Epithelial cell of esophagus (primary cell): ENCODE data around the gene RPS6KA2.

ENCODE experiments used
- DNase-seq: peaks from one replicate; pipeline ENCODE4 v3.0.0; 2010; ENCODE audit warnings: low read depth
- H3K4me3 ChIP-seq: 2 replicates; pipeline ENCODE4 v1.5.1; 2011; ENCODE audit warnings: mild to moderate bottlenecking, low read length, control low read depth
- CTCF ChIP-seq: IDR thresholded peaks from 2 replicates; pipeline ENCODE4 v1.5.1; 2011; ENCODE audit warnings: low read depth, mild to moderate bottlenecking, low read length, control low read depth, inconsistent platforms; ENCODE audit not compliant: insufficient read depth; ENCODE audit errors: missing control alignments

Gene RPS6KA2

GRCh38 chr6:166620478-166621113, 6.5 kb downstream of the RPS6KA2 start:
- no peak overlapping the region for H3K4me3 ChIP-seq
- no peak for DNase-seq
- no peak for TF ChIP-seq CTCF

GRCh38 chr6:166619912-166620311, 7.1 kb downstream of the RPS6KA2 start:
- TF ChIP-seq CTCF: no peak
- no peak overlapping the region for H3K4me3 ChIP-seq
- DNase-seq: peak; percentile 91

- H3K4me3 ChIP-seq: no peak overlapping the region
- no peak for TF ChIP-seq CTCF
- DNase-seq: no peak
These were observed 7.9 kb downstream of the RPS6KA2 start for GRCh38 chr6:166618866-166619761.

- no peak overlapping the region for H3K4me3 ChIP-seq
- no peak for TF ChIP-seq CTCF
- DNase-seq: no peak
These were observed 8.8 kb downstream of the RPS6KA2 start for GRCh38 chr6:166618251-166618650.

GRCh38 chr6:166617359-166617758, 9.7 kb downstream of the RPS6KA2 start:
- H3K4me3 ChIP-seq: no peak overlapping the region
- no peak for DNase-seq
- no peak for TF ChIP-seq CTCF

GRCh38 chr6:166616261-166617238, 10.5 kb downstream of the RPS6KA2 start:
- TF ChIP-seq CTCF: no peak
- DNase-seq: no peak

More at GRCh38 chr6:166616261-166617238, 10.5 kb downstream of the RPS6KA2 start:
- H3K4me3 ChIP-seq: no peak overlapping the region
